Pericardium fibroblast (primary cell): ENCODE measurements around the gene OPTN. TPM values are rescaled to one million over a fixed set of nuclear protein-coding genes. Genes with fewer than 3 reads are reported as not detected.

Experiments
- total RNA-seq: library from RNA; depleted of rRNA; stranded (reverse); fragments of >200 nt; gene quantifications from 2 replicates; pipeline ENCODE4 v1.2.3, GENCODE V29; 2015

OPTN gene
- 60.3 and 63.6 TPM in 2 replicates for total RNA-seq

DNA sequence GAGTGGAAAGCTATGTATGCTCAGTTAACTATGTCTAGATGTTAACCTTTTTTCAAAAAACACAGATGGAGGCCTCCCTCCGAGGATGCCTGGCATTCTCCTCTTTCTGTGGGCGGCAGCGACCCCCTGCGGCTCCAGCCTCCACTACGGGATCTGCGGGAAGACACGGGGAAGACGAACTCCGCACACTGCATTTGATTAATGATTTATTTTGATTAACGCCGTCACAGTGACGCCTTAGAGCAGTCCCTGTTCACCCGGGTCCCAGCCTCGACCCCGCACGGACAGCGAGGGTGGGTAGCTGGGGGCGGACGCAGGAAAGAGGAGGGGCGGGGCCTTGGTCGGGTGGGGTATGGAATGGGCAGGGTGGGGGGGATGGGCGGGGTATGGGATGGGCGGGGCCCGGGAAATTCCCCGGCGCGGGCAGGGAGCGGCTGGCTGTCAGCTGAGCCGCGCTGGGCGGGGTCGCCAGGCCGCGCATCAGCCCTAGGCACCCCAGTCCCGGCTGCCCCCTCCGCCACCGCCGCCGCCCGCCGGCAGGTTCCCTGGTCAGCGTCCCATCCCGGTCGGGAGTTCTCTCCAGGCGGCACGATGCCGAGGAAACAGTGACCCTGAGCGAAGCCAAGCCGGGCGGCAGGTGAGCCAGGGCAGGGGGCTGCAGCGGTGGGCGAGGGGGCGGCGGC, at the start of gene OPTN:
Gene OPTN, plus strand, starts transcription at position 498 of the 683 bp plus-strand sequence. CDS start 8,960 bp downstream, outside the sequence.

GRCh38 chr10:13160934-13161856, 61.2 kb downstream of the OPTN start, which contains the start of gene MCM10:
Gene MCM10, plus strand, starts transcription at chr10:13161558. Its CDS starts 2,645 bp downstream, at chr10:13164203.

Other genes with a start within 250 kb of the OPTN start
- 2.4 and 2.9 TPM in 2 replicates for gene CCDC3, start 98.5 kb upstream of the OPTN start, total RNA-seq
- gene MCM10, start 61.4 kb downstream of the OPTN start, total RNA-seq = 1.2 and 8.9 TPM in 2 replicates
- not detected in 2 replicates for gene UCMA, start 134.2 kb downstream of the OPTN start, total RNA-seq
- 20.3 and 23.0 TPM in 2 replicates for gene PHYH, start 199.9 kb downstream of the OPTN start, total RNA-seq
- 30.2 and 36.3 TPM in 2 replicates for gene SEPHS1, start 248.1 kb downstream of the OPTN start, total RNA-seq